Coronary artery (tissue), 2 donors: ENCODE results near the gene MAP3K8.
A peak's percentile ranks its signal among the peaks of the same experiment; 100 is the strongest.
"Not testable (repeated sequence)": the region's sequence is repeated elsewhere in the genome, so short reads cannot be mapped to it uniquely, and the experiment has no call there.

Source experiments
- DNase-seq: peaks from one replicate; pipeline ENCODE4 v3.0.0-alpha.2; 2017; ENCODE audit warnings: low spot score
- H3K27ac ChIP-seq, 2 donors: fragments of 200-600 bp; sonication (generic); one replicate each; pipeline ENCODE4 v1.5.1; 2016 to 2019
- H3K4me3 ChIP-seq: fragments of 200-600 bp; sonication (generic); 2 replicates; pipeline ENCODE4 v1.5.1; 2016; ENCODE audit warnings: mild to moderate bottlenecking, moderate library complexity
- CTCF ChIP-seq: fragments of 200-600 bp; sonication (generic); IDR thresholded peaks from one replicate; pipeline ENCODE4 v1.5.1; 2019; ENCODE audit warnings: antibody characterized with exemption

MAP3K8 gene

GRCh38 chr10:30467651-30468338 lies 33.8 kb downstream of the MAP3K8 start:
- Histone ChIP-seq H3K4me3 (no peak overlapping the region), H3K27ac (no peak overlapping the region)
- no peak for TF ChIP-seq CTCF
- no peak for DNase-seq

GRCh38 chr10:30472414-30473155 lies 38.6 kb downstream of the MAP3K8 start:
- Histone ChIP-seq H3K27ac (no peak overlapping the region), H3K4me3 (no peak overlapping the region)
- no peak for DNase-seq
- no peak for TF ChIP-seq CTCF

GRCh38 chr10:30475515-30475914 lies 41.5 kb downstream of the MAP3K8 start:
- H3K4me3 ChIP-seq, DNase-seq, H3K27ac ChIP-seq: not testable (repeated sequence)

DNA sequence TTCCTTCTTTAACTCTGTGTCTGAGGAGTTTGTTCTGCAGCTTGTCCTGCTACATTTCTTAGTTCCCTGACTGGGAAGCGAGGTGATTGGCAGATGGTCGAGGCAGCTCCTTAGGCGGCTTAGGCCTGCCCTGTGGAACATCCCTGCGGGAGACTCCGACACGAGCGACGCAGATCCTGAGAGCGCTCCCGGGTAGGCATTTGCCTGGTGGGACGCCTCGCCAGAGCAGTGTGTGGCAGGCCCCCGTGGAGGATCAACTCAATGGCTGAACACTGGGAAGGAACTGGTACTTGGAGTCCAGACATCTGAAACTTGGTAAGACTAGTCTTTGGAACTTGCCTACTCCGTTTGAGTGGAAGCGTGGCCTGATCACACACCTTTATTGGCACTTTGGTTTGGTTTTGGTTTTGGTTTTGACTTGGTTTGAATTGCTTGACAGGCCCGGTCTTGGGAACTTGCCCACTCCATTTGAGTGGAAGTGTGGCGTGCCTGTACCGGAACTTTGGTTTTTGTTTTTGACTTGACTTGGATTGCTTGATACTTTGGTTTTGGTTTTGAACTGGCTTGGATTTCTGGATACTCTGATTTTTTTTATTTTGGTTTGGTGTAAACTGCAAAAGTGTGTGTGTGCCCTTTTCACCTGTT lies 42.6 kb downstream of the MAP3K8 start:
- H3K4me3 ChIP-seq = no peak overlapping the region
- no peak overlapping the region for H3K27ac ChIP-seq
- DNase-seq = no peak

DNA sequence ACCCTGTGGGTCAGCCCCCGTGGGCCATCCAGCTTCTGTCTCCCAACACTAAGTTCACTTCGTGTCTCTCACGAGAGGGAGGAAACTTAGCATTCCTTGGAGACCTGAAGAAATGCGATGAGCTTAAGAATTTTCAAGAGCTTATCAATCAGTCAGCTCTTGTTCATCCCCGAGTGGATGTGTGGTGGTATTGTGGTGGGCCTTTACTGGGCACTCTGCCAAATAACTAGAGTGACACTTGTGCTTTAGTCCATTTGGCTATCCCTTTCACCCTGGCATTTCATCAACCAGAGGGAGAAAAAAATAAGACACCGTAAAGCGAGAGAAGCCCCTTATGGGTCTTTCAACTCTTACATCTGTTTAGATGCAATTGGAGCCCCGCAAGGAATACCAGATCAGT lies 45.5 kb downstream of the MAP3K8 start:
- not testable (repeated sequence) for DNase-seq, H3K4me3 ChIP-seq, H3K27ac ChIP-seq

More for the DNA sequence above, 42.6 kb downstream of the MAP3K8 start:
- no peak for TF ChIP-seq CTCF

GRCh38 chr10:30481603-30482002 lies 47.6 kb downstream of the MAP3K8 start:
- Histone ChIP-seq H3K4me3 (no peak overlapping the region), H3K27ac (no peak overlapping the region)
- TF ChIP-seq CTCF = no peak
- no peak for DNase-seq

DNA sequence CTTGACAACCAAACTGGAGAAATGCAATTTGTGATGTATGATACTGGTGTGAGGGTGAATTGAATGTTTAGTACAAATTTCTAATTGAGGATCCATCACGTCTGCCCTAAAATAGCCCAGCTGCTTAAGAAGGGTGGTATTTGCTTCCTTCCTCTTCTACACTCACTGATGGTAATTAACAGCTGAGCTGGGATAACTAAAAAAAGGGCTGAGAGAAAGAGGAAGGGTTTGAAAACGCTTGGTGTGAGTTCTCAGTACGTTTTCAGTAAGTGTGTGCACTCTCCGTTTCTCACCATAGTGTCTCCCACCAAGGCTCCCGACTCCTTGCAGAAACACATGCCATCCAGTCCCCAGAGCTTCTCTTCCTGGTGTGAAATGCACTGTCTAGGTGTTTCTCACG lies 54.3 kb downstream of the MAP3K8 start:
- H3K27ac ChIP-seq = peak overlapping the region in 1 of 2 donors; percentile 65

More for the DNA sequence above, 54.3 kb downstream of the MAP3K8 start:
- TF ChIP-seq CTCF = no peak
- DNase-seq = no peak
- H3K4me3 ChIP-seq = no peak overlapping the region
